GM19468 (cell line): ENCODE measurements around the gene RNU1-4.
"Not testable (repeated sequence)": the region's sequence is repeated elsewhere in the genome, so short reads cannot be mapped to it uniquely, and the experiment has no call there.

Experiments used
- ATAC-seq: cut with Tn5 transposase; IDR thresholded peaks from one replicate; pipeline ENCODE4 v1.9.1; 2021; ENCODE audit warnings: mild to moderate bottlenecking, moderate library complexity, moderate number of reproducible peaks; ENCODE audit not compliant: unreplicated experiment; ENCODE audit errors: extremely low read depth

RNU1-4 gene

DNA sequence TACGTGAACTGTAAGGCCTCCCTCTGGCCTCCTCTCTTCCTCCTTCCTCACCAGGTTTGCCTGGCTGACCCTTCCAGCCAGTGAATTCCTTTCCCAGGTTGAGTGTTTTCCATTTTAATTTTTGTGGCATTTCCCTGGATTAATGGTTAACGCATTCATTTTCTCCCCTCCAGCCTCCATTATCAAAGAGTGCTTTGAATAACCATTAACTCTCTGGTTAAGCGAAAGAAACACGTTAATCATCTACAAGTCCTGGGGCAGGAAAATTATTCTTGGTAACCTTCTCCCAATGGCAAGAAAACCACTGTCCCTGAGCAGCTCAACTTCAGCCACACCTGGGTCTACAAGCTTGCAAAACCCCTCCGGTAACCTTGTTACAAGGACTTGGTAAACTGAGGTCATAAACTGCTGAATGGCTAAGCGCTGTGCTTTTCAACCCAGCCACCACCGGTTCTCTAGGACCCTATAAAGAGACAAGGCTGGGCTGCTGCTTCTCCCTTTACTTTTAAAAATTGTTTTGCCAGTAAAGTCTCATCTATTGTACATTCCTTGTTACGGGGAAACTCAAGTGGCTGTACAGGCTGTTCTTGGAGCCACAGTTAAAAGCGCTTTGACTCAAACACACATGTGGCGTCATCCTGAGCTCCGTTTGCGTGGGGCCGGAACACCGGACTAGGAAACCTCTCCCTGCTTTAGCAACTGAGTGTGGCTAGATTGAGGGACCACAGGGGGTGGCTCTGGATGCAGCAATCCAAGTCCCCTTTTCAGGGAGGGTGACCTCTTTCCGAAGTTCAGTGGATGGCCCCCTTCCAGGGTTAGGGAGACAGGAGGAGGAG is 24.7 kb downstream of the RNU1-4 start:
- ATAC-seq = not testable (repeated sequence)

DNA sequence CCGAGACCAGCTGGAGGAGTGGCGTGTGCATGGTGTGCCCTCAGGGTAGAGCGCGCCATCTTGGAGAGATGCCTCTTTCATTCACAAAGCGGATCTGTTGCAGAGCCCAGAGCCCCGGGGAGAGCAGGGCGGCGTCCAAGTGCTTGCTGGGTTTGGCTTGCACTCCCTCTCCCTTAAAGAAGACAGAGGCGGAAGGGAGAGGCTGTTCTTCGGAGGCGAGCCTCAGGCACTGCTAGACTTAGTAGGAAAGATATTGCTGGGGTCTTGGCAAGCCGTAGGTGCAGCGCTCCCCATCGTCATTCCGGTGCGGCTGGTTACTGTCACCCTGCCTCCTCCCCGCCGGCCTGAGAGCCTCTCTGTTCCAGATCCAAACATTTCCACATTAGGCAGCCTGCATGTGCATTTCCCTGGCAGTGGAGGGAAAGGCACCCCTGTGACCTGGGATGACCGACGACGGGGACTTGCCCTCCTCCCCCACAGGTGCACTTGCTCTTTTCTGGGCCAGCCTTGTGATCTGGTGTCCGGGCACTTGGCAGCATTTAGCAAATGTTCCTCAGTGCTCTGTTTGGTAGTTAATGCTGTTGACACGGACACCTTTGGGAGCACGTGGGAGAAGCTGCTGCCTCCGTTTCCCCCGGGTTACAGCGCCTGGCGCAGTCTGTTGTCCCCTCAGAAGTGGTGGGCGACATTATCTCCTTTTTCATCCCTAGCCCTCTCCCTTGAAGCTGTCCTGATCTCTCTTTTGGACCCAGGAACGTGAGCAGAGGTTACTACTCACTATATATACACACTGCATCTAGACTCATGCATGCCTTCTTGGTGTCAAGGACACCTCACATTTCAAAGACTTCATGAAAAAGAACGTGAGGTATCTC is 25.7 kb downstream of the RNU1-4 start:
- not testable (repeated sequence) for ATAC-seq

DNA sequence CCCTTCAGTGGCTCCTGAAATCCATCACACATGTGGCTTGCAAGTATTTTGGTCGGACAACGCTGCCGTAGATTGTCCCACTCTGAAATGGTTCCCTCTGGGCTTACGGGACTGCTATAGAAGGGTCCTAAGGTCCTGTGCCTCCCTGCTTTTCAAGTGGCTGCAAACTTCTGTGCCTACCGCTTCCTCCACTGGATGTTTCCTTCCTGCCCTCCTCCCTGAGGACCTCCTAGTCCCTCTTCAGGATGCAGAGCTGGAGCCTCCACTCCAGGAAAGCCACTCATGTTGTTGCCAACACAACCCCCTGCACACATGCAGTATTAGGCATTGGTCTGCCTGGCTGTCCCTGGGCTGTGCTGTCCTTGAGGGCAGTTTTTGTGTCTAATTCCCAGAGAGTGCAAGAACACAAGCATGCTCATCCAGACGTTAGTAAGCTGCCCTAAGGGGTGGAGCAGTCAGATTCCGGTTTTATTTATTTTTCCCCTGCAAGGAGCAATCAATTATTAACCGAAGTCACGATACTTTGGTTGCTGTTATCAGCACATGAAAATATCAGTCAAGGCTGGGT is 26.5 kb downstream of the RNU1-4 start:
- ATAC-seq = not testable (repeated sequence)

DNA sequence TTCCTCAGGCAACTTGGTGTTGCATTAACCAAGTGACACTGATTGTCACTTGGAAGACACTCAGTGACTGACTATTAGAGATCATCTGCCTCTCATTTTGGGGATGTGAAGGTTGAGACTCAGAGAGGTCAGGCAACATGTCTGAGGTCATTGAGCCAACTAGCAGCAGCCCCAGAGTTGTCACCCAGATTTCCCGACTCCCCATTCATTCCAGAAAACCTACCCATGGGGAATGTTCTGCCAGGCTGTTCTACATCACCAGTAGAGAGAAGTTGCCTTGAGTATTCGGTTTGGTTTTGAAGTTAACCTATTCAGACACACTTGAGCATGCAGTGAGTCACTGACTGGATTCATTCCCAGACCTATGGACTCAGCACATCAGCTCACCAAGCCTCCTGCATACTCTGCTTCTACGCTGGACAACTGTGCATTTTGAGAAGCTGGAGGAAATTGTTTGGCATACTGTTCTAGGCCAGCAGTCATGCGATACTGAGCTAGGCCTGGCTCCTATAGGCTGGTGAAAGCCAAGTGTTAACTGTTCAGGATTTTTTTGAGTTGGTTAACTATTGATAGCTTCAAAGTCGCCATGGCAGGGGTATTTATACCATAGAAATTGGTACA is 29.9 kb downstream of the RNU1-4 start:
- ATAC-seq = not testable (repeated sequence)

DNA sequence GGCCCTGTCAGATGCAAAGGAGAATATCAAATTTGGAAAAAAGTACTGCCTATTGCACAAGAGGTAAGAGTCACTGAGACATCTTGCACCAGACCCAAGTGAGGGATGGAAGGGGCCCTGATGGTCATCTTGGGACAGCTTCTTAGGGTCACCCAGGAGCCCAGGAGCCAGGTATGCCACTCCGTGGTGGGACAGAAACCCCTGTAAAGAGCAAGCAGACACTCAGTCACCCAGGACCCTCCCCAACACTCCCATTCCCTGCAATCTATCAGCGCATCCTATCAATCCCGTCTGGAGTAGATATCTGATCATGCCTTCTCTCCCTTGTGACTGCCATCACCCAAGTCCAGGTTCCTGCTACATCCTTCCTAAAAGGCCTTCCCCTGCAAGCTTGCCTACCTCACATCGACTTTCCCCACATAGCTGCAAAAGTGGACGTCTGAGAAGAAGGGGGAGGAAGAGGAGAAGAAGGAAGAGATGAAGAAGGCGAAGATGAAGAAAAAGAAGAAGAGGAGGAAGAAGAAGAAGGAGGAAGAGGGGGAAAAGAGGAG is 30.7 kb downstream of the RNU1-4 start:
- not testable (repeated sequence) for ATAC-seq

DNA sequence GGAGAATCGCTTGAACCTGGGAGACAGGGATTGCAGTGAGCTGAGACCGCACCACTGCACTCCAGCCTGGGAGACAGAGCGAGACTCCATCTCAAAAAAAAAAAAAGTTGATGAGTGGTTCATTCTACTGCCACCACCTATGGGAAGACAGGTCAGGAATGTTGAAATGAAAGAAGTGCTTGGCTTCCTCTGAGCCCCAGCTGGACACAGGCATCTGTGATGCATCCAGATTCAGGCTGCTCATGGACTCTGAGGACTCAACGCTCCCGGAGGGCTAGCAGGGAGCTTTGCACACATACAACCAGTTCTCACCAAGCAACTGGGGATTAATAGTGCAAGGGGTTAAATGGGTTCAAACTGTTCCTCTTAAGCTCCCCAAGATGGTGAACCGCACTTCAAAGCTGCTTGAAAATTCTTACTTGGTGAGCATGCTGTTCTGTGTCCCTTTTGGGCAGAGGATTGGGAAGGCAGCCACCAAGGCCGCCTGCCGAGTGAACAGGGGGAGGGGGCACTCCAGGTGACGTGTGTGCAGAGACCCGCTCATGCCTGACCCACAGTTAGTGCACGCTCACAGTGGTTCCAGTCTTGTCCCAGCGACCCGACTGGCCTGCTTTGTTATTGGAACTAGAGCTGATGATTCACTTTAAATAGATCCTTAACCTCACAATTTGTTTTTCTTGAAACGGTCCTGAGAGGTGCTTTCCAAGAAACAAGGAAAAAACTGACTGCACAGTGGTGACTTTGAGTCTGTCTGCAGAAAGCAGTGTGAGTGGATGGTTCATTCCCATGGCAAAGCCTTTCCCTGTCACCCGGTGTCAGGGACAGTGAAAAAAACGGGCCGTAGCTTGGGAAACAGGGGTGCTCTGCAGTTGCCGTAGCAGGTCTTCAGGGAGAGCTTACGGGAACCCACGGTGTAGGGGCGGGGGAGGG is 32.2 kb downstream of the RNU1-4 start:
- ATAC-seq = not testable (repeated sequence)

DNA sequence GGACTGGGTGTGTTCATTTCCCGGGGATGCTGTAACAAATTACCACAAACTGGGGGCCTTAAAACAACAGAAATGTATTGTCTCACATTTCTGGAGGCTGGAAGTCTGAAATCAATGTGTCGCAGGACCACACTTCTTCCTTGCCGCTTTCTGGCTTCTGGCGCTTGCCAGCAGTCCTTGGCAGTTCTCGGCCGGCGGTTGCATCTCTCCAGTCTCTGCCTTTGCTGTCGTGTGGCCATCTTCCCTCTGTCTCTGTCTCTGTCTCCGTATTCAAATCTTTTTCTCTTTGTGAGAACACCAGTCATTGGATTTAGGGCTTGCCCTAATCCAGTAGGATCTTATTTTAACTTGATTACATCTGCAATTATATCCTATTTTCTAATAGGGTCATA is 32.9 kb downstream of the RNU1-4 start:
- ATAC-seq = not testable (repeated sequence)

DNA sequence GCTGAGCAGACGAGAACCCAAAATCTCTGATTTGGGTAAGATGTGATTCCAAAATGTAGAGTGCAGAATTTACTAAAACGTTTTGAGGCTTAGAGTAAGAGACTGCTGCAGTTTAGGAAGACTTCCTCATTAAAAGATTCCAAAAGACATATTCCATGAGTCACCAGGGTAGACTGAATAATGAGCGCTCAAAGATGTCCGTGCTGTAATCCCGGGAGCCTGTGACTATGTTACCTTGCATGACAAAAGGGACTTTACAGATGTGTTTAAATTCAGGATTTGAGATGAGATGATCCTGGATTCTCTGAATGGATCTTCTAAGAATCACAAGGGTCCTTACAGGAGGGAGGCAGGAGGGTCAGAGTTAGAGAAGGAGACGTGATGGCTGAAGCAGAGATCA is 33.4 kb downstream of the RNU1-4 start:
- ATAC-seq = not testable (repeated sequence)

DNA sequence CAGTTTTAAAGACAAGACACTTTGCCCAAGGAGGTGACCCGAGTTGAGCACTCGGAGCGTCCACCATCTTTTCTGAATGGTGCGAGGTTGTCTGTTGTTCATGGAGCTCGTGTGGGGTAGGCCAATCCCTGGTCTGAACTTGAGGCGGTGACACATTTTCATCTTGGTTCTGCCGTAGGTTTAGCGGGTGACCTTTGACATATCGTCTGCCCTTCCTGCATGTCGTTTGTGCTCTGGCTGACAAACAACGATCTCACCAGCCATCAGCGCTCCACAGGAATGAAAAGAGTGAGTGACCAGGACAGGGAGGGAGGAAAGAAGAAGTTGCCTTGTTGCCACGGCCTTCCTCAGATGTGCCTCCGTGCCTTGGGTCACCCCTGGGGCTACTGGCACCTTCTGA is 34.5 kb downstream of the RNU1-4 start:
- not testable (repeated sequence) for ATAC-seq

DNA sequence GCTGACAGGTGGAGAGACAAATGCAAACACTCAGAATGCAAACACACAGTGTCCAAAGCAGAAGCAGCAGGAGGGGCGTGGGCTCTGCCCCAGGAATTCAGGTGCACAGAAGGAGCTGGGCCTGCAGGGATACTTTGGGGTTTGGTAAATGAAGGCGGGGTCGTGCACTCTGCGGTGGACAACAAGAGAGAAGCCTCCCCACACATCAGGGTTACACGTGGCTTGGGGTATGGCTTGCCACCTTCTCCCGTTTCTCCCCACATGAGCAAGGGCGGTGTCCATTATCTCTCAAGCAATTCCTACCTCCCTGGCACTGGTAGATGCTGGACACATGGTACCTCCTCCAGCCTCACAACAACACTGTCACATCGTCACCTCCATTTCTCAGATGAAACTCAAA is 35.0 kb downstream of the RNU1-4 start:
- ATAC-seq = not testable (repeated sequence)

DNA sequence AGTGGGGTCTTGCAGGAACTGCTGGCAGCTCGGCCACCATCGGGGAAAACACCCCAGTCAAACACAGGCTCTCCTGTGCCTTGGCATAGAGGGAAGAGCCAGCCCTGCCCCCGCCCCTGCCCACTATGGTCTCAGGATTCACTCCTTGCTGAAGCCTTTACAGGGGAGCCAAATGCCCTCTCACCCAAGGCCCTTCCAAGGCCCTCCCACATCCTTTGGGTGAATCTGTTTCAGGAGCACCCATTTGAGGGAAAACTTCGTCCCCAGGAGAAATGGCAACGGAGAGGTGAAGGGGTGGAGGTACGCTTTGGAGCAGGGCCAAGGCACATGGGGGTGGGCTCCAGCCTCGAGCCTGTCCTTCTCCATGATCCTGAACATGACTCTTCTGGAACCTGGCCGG is 35.9 kb downstream of the RNU1-4 start:
- ATAC-seq = not testable (repeated sequence)

DNA sequence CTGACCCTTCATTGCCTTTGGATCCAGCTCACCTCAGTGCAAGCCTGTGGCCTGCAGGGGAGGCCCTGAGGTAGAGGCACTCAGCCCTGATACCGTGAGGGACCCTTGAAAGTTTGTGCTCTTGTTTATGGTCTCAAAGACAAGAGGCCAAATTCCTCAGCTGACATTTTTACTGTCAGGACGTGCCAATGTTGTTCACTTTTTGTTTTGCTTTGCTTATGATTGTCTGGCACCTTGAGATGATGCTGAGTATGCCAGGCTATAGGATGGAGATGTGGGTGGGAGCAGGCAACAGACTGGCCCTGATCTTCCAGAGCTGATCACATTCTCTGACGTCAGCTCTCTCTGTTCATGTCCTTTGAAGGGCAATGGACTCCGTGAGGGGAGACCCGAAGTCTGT is 36.5 kb downstream of the RNU1-4 start:
- not testable (repeated sequence) for ATAC-seq

DNA sequence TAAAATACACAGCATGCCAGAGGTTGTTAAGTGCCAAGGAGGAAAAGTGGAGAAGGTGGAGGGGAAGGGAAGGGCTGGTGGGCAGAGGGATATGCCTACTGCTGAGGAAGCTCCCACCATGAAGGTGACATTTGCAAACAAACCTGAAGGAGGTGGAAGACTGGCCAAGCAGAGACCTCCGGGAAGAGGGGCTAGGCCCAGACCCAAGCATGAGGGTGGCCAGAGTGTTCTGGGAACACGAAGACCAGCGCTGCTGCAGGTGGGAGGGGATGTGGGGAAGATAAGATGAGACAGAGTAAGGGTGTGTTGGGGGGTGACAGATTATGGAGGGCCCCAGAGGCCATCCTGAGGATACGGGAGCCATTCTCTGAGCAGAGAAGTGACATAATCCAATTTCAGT is 37.5 kb downstream of the RNU1-4 start:
- ATAC-seq = not testable (repeated sequence)

DNA sequence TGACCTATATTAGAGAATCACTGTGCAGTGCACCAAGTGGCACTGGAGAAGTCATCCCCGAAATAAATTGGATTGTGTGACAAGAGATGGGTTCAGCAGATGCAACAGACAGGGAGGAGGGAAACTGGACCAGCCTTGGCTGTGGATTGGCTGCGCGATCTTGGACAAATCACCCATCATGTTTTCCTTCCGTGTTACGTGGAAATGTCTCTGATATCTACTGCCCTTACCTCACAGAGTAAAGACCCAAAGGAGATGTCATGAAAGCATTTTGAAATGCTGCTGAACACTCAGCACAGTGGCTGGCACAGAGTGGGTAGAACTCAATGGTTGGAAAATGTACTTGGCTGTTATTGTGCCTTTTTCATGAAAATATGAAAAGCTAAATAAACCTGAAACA is 39.2 kb downstream of the RNU1-4 start:
- not testable (repeated sequence) for ATAC-seq

DNA sequence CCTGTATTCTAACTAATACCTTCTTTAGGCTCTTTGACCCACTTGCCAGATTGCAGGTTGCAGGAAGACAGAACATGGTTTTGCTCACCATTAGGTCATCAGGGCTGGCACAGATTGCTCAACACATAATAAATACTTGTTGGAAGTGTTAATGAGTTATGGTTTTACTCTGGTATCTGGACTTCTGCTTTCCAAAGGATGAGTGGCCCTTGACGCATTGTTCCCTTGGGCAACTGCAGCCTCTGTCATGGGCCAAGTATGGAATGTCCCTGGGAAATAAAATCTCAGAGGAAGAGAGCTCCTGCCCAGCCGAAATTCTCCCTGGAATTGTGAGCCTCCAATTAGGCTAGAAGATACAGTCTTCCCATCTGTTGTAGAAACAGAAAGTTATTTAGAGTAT is 40.7 kb downstream of the RNU1-4 start:
- not testable (repeated sequence) for ATAC-seq

DNA sequence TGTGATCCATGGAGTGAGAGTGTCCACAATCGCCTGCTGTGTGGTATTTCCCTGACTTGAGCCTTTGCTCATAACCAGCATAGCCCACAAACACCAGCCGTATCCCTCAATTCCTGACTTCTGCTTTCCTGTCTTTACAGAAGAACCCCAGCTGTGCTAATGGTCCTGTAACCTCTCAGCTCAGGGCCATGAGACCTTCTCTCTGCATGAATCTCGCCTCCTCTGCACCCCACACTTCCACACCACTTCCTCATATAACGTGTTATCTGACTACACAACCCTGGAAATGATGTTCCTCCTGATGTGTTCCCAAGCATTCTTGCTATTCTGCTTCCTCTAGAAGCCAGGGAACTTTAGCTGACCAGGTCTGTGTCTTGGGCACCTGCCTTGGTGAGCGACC is 41.3 kb downstream of the RNU1-4 start:
- ATAC-seq = not testable (repeated sequence)

DNA sequence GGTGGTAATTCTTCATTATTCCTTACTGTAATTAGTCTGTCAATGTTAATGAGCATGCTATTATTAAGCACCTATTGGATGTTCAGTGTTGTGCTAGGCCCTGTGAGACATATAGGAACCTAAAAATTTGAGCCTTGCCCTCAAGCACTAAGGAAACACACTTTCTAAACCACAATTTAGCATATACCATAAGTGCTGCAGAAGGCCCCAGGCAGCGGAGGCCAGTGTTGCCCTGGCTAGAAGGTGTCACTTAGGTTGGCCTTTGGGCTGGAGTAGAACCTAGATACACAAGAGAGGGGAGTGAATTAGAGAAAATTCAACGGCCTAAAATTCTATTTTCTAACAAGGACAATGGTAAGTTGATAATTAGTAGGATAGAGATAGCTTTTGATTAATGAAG is 44.6 kb downstream of the RNU1-4 start:
- not testable (repeated sequence) for ATAC-seq

DNA sequence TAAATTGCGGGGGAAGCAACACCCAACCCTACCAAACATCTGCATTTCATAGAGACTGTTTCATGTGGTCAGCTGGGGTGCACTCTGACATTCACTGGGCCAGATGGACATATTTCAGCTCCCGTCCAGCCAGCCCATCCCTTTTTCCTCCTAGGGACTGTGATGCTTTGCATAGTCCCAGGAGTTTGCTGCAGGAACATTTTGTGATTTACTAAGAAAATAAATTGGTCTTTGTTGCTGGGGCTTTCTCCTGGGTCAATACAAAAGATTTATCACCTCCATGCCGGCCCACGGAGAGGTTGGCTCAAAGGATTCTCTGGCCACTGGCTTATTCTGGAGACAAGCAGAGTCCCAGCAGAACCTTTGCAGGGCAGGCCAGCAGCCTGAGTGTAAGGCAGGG is 46.0 kb downstream of the RNU1-4 start:
- ATAC-seq = not testable (repeated sequence)

DNA sequence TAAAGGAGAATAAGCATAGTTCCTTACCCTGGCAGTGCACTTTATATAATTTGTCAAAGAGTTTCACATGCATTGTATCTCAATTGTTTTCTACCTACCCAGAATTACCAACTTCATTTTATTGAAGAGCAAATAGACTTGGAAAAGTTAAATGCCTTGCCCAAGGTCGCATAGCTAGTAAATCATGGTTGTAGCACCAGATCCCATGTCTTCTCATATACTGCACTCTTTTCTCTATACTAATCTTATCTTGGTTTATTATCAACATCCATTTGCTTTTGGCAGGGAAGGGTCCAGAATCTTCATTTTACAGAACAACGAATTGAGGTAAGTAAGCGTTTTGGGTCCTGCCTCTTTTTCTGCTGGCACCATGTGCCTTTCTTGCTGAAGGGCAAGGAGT is 46.9 kb downstream of the RNU1-4 start:
- ATAC-seq = not testable (repeated sequence)
